Measurements from ENCODE around the gene ARHGEF17.
A peak's percentile ranks its signal among the peaks of the same experiment; 100 is the strongest.

Gene ARHGEF17

DNA sequence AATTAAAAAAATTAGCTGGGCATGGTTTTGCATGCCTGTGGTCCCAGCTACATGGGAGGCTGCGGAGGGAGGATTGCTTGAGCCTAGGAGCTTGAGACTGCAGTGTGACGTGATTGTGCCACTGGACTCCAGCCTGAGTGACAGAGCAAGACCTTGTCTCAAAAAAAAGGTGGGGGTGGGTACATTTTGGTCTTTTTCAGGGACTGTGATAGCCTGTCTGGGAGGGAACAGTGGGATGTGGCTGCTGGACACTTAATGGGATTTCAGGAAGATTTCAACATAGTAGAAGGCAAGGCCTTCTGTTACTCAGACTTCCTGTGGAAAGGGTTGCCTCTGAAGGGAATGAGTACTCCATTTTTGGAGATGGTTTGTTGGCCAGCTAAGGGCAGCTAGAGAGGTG, 108.7 kb downstream of the ARHGEF17 start:
- peak; percentile 11 for DNase-seq
